ENCODE measurements around the gene DUSP12. TPM values are rescaled to one million over a fixed set of nuclear protein-coding genes. Genes with fewer than 3 reads are reported as not detected.
"Not testable (repeated sequence)": the region's sequence is repeated elsewhere in the genome, so short reads cannot be mapped to it uniquely, and the experiment has no call there.

The DUSP12 gene
- total RNA-seq, 1 donor from 2014 or later: 27.8 TPM

- peaks cover 12% of the 10 kb centered on the region for H3K4me1 Mint-ChIP-seq (ENCODE audit: unreplicated experiment)
- H3K4me3 Mint-ChIP-seq (ENCODE audit: unreplicated experiment): no peak overlapping the region
- peaks cover 16% of the 10 kb centered on the region for H3K27me3 Mint-ChIP-seq (ENCODE audit: unreplicated experiment)
- no peak overlapping the region for H3K27ac Mint-ChIP-seq (ENCODE audit: unreplicated experiment)
- no peaks in the 10 kb centered on the region for H3K9me3 Mint-ChIP-seq (ENCODE audit: unreplicated experiment)
- TF ChIP-seq CTCF (IDR thresholded peaks at IDR 0.05; ENCODE audit: unreplicated experiment): no peak
- no peak for DNase-seq (ENCODE audit: low spot score)
- H3K36me3 Mint-ChIP-seq (ENCODE audit: low read depth, unreplicated experiment): no peaks in the 10 kb centered on the region
These were observed 27.7 kb upstream of the DUSP12 start for GRCh38 chr1:161721738-161722343.

GRCh38 chr1:161722406-161722805, 27.2 kb upstream of the DUSP12 start:
- no peaks in the 10 kb centered on the region for H3K9me3 Mint-ChIP-seq (ENCODE audit: unreplicated experiment)
- peaks cover 12% of the 10 kb centered on the region for H3K4me1 Mint-ChIP-seq (ENCODE audit: unreplicated experiment)
- peaks cover 16% of the 10 kb centered on the region for H3K27me3 Mint-ChIP-seq (ENCODE audit: unreplicated experiment)
- no peak overlapping the region for H3K4me3 Mint-ChIP-seq (ENCODE audit: unreplicated experiment)
- no peaks in the 10 kb centered on the region for H3K36me3 Mint-ChIP-seq (ENCODE audit: low read depth, unreplicated experiment)
- no peak for TF ChIP-seq CTCF (IDR thresholded peaks at IDR 0.05; ENCODE audit: unreplicated experiment)
- no peak for DNase-seq (ENCODE audit: low spot score)
- H3K27ac Mint-ChIP-seq (ENCODE audit: unreplicated experiment): no peak overlapping the region

GRCh38 chr1:161723459-161724141, 26.0 kb upstream of the DUSP12 start:
- H3K27ac Mint-ChIP-seq (ENCODE audit: unreplicated experiment): no peak overlapping the region
- no peak for DNase-seq (ENCODE audit: low spot score)
- H3K4me3 Mint-ChIP-seq (ENCODE audit: unreplicated experiment): no peak overlapping the region
- H3K27me3 Mint-ChIP-seq (ENCODE audit: unreplicated experiment): peaks cover 23% of the 10 kb centered on the region
- no peak for TF ChIP-seq CTCF (IDR thresholded peaks at IDR 0.05; ENCODE audit: unreplicated experiment)
- peaks cover 12% of the 10 kb centered on the region for H3K4me1 Mint-ChIP-seq (ENCODE audit: unreplicated experiment)
- no peaks in the 10 kb centered on the region for H3K9me3 Mint-ChIP-seq (ENCODE audit: unreplicated experiment)
- no peaks in the 10 kb centered on the region for H3K36me3 Mint-ChIP-seq (ENCODE audit: low read depth, unreplicated experiment)

GRCh38 chr1:161725258-161725907, 24.2 kb upstream of the DUSP12 start:
- DNase-seq (ENCODE audit: low spot score); H3K9me3 Mint-ChIP-seq (ENCODE audit: unreplicated experiment); H3K36me3 Mint-ChIP-seq (ENCODE audit: low read depth, unreplicated experiment); H3K27ac Mint-ChIP-seq (ENCODE audit: unreplicated experiment): not testable (repeated sequence)
- Mint-ChIP-seq H3K4me1 (ENCODE audit: unreplicated experiment) (peaks cover 12% of the 10 kb centered on the region), H3K27me3 (ENCODE audit: unreplicated experiment) (peaks cover 23% of the 10 kb centered on the region), H3K4me3 (ENCODE audit: unreplicated experiment) (peak overlapping the region; percentile 89)

- Mint-ChIP-seq H3K27me3 (ENCODE audit: unreplicated experiment) (peaks cover 23% of the 10 kb centered on the region), H3K4me1 (ENCODE audit: unreplicated experiment) (peaks cover 12% of the 10 kb centered on the region), H3K27ac (ENCODE audit: unreplicated experiment) (no peak overlapping the region), H3K4me3 (ENCODE audit: unreplicated experiment) (peak overlapping the region; percentile 89), H3K36me3 (ENCODE audit: low read depth, unreplicated experiment) (no peaks in the 10 kb centered on the region), H3K9me3 (ENCODE audit: unreplicated experiment) (no peaks in the 10 kb centered on the region)
- no peak for TF ChIP-seq CTCF (IDR thresholded peaks at IDR 0.05; ENCODE audit: unreplicated experiment)
- DNase-seq (ENCODE audit: low spot score): peak; percentile 21
These were observed 23.6 kb upstream of the DUSP12 start for GRCh38 chr1:161725908-161726472.

All from endothelial cell (in vitro differentiated cells).